ENCODE measurements around the gene R3HDM4.
"Not testable (repeated sequence)": the region's sequence is repeated elsewhere in the genome, so short reads cannot be mapped to it uniquely, and the experiment has no call there.

- TF ChIP-seq, protein P1, sequence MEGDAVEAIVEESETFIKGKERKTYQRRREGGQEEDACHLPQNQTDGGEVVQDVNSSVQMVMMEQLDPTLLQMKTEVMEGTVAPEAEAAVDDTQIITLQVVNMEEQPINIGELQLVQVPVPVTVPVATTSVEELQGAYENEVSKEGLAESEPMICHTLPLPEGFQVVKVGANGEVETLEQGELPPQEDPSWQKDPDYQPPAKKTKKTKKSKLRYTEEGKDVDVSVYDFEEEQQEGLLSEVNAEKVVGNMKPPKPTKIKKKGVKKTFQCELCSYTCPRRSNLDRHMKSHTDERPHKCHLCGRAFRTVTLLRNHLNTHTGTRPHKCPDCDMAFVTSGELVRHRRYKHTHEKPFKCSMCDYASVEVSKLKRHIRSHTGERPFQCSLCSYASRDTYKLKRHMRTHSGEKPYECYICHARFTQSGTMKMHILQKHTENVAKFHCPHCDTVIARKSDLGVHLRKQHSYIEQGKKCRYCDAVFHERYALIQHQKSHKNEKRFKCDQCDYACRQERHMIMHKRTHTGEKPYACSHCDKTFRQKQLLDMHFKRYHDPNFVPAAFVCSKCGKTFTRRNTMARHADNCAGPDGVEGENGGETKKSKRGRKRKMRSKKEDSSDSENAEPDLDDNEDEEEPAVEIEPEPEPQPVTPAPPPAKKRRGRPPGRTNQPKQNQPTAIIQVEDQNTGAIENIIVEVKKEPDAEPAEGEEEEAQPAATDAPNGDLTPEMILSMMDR (conservative IDR thresholded peaks at IDR 0.05 in 1 of 2, IDR thresholded peaks at IDR 0.05 in 1 of 2; ENCODE audit: extremely low read depth in 1 of 2, insufficient read depth in 1 of 2, low read depth in 1 of 2, low read length in 2 of 2): not testable (repeated sequence)
- not testable (repeated sequence) for TF ChIP-seq EZH2 (IDR thresholded peaks at IDR 0.05; ENCODE audit: borderline replicate concordance, low read length)
Observed at GRCh38 chr19:849195-849594, 63.8 kb downstream of the R3HDM4 start.
